Measurements from ENCODE around the gene LHX5. TPM values are rescaled to one million over a fixed set of nuclear protein-coding genes. Genes with fewer than 3 reads are reported as not detected.
A peak's percentile ranks its signal among the peaks of the same experiment; 100 is the strongest.

The LHX5 gene
- total RNA-seq (2021; ENCODE audit: unreplicated experiment) (not detected), Bru-seq, nascent RNA (not detected), BruChase-seq, experiment 1, labeled RNA remaining after a 2-hour chase (not detected), BruChase-seq, experiment 2, labeled RNA remaining after a 6-hour chase (not detected)
- not detected for polyA plus RNA-seq (2012; ENCODE audit: insufficient read length)
- long read RNA-seq = 0 reads

DNA sequence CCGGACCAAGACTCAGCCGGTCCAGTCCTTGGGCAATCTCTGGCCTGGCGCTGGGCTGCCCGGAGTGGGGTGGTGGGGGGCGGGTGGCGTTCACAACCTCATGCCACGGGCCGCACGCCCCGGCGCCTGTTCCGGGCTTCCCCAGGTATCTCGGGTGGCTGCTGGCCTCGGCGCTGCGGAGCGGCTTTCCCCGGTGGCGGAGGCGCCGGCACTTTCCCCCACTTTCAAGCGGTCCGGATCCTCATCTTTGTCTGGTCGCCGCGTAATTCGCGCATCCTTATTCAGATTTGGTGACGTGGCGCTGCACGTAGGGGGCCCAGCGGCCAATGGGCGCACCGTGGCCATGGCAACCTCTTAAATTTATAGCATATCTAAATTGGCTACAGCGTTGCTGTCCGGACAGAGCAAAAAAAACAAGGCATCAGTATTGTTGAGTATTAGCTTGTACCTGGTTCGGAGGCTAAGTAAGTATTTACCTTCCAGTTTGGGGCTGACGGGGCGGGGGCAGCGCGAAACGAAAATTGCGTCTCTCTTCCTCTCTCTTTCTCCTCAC is at the start of gene LHX5:
Gene LHX5 (minus strand): TSS at position 253 of the 553 bp plus-strand sequence. CDS start 373 bp downstream, outside the sequence.
- H3K4me1 ChIP-seq (ENCODE audit: control insufficient read depth, insufficient read depth, low read length) = peaks cover 13% of the 10 kb centered on the region
- ATAC-seq = no peak
- no peak for DNase-seq (ENCODE audit: low read depth, low spot score)
- H3K36me3 ChIP-seq (ENCODE audit: control insufficient read depth, insufficient read depth, low read length) = no peaks in the 10 kb centered on the region
- no peak within 1 kb of the TSS for H3K27ac ChIP-seq (ENCODE audit: low read length)
- H3K4me3 ChIP-seq (ENCODE audit: low read depth in 2 of 2, low read length in 2 of 2) = peak within 1 kb of the TSS in 1 of 2 experiments; percentile 6; a peak in 1 of 4 replicates
- H3K9me3 ChIP-seq (ENCODE audit: control insufficient read depth, insufficient read depth, low read depth, low read length) = no peaks in the 10 kb centered on the region
- in situ Hi-C loops (cut with HindIII; ENCODE audit: low pct_unique_long_range_greater_than_20kb, low sequenced_read_pairs) (no loop called here), intact Hi-C loops (cut with micrococcal nuclease; ENCODE audit: unreplicated experiment) (no loop called here)
- CTCF ChIA-PET = interaction anchor here (0.6 kb wide), 2 partner anchors 260 to 483 kb away, joined by 3 to 4 read pairs; no protein-coding TSS in a partner anchor
- no peak for TF ChIP-seq POLR2AphosphoS5 (IDR thresholded peaks at IDR 0.05; ENCODE audit: low read depth, low read length)
- POLR2A ChIA-PET = no interaction called here
- H3K27me3 ChIP-seq (ENCODE audit: control insufficient read depth, insufficient read depth, low read length) = peaks cover 52% of the 10 kb centered on the region
- no TSS peak for BruUV-seq (replicated peaks)

DNA sequence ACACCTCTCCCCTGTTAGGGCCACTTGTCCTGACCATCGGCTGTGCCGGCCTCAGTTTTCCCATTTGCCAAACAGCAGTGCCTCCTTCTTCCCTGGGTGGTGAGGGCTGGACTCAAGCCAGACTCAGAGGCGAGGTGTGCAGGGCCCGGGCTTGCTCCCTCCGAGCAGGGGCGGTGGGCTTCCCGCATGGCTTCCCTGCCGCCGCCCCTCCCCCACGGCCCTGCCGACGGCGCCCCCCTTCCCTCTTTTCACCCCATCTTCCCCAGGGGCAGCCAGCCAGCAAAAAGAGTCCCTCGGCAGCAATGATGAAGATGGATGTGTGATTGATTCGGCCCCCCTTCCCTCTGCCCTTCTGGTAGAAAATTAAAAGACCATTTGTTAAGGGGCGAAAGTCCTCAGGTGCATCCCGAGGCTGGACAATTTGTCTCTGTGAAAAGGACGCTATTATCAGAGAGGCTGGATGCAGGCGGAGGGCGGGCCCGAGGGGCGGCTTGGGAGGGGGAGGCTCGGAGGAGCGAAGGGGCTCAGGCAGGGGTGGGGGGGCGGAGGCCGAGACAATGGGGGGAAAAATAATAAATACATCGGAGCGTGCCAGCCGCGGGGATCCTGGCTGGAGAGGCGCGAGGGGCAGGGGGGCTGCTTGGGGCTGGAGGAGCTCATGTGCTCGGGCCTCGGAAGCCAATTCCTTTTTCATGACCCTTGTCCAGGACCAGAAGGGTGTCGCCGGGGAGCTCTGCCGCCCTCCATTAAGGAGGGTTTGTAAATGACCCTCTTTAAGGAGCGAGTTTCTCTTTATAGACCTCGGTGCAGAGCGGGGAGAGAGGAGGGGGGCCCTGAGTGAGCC is 48.0 kb upstream of the LHX5 start:
- DNase-seq (ENCODE audit: low read depth, low spot score) (no peak), ATAC-seq (no peak)
- in situ Hi-C loops (cut with HindIII; ENCODE audit: low pct_unique_long_range_greater_than_20kb, low sequenced_read_pairs) (no loop called here), intact Hi-C loops (cut with micrococcal nuclease; ENCODE audit: unreplicated experiment) (no loop called here)
- CTCF ChIA-PET = no interaction called here
- no peak overlapping the region for H3K4me3 ChIP-seq (ENCODE audit: low read depth in 2 of 2, low read length in 2 of 2)
- no peaks in the 10 kb centered on the region for H3K36me3 ChIP-seq (ENCODE audit: control insufficient read depth, insufficient read depth, low read length)
- BruUV-seq (replicated peaks) = no TSS peak
- no peak overlapping the region for H3K27ac ChIP-seq (ENCODE audit: low read length)
- H3K4me1 ChIP-seq (ENCODE audit: control insufficient read depth, insufficient read depth, low read length) = peaks cover 2% of the 10 kb centered on the region; the same call in 1 of the 2 replicates
- no peaks in the 10 kb centered on the region for H3K9me3 ChIP-seq (ENCODE audit: control insufficient read depth, insufficient read depth, low read depth, low read length)
- TF ChIP-seq, protein P1, sequence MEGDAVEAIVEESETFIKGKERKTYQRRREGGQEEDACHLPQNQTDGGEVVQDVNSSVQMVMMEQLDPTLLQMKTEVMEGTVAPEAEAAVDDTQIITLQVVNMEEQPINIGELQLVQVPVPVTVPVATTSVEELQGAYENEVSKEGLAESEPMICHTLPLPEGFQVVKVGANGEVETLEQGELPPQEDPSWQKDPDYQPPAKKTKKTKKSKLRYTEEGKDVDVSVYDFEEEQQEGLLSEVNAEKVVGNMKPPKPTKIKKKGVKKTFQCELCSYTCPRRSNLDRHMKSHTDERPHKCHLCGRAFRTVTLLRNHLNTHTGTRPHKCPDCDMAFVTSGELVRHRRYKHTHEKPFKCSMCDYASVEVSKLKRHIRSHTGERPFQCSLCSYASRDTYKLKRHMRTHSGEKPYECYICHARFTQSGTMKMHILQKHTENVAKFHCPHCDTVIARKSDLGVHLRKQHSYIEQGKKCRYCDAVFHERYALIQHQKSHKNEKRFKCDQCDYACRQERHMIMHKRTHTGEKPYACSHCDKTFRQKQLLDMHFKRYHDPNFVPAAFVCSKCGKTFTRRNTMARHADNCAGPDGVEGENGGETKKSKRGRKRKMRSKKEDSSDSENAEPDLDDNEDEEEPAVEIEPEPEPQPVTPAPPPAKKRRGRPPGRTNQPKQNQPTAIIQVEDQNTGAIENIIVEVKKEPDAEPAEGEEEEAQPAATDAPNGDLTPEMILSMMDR (IDR thresholded peaks at IDR 0.05) = no peak
- no peak for TF ChIP-seq POLR2AphosphoS5 (IDR thresholded peaks at IDR 0.05; ENCODE audit: low read depth, low read length)
- TF ChIP-seq, protein P2, sequence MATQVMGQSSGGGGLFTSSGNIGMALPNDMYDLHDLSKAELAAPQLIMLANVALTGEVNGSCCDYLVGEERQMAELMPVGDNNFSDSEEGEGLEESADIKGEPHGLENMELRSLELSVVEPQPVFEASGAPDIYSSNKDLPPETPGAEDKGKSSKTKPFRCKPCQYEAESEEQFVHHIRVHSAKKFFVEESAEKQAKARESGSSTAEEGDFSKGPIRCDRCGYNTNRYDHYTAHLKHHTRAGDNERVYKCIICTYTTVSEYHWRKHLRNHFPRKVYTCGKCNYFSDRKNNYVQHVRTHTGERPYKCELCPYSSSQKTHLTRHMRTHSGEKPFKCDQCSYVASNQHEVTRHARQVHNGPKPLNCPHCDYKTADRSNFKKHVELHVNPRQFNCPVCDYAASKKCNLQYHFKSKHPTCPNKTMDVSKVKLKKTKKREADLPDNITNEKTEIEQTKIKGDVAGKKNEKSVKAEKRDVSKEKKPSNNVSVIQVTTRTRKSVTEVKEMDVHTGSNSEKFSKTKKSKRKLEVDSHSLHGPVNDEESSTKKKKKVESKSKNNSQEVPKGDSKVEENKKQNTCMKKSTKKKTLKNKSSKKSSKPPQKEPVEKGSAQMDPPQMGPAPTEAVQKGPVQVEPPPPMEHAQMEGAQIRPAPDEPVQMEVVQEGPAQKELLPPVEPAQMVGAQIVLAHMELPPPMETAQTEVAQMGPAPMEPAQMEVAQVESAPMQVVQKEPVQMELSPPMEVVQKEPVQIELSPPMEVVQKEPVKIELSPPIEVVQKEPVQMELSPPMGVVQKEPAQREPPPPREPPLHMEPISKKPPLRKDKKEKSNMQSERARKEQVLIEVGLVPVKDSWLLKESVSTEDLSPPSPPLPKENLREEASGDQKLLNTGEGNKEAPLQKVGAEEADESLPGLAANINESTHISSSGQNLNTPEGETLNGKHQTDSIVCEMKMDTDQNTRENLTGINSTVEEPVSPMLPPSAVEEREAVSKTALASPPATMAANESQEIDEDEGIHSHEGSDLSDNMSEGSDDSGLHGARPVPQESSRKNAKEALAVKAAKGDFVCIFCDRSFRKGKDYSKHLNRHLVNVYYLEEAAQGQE (IDR thresholded peaks at IDR 0.05; ENCODE audit: insufficient read depth in 1 of 2, low read depth in 2 of 2, low read length in 1 of 2) = no peak
- TF ChIP-seq TCF7L2 (IDR thresholded peaks at IDR 0.05; ENCODE audit: low read depth, low read length) = no peak
- TF ChIP-seq SIN3A (IDR thresholded peaks at IDR 0.05; ENCODE audit: borderline replicate concordance, insufficient read depth, low read depth, low read length) = no peak
- POLR2A ChIA-PET = no interaction called here
- H3K27me3 ChIP-seq (ENCODE audit: control insufficient read depth, insufficient read depth, low read length) = peaks cover 22% of the 10 kb centered on the region

Measured in Panc1 (cell line).